Measurements from ENCODE around the gene C12orf42.

GRCh38 chr12:103330672-103331071 is 165.1 kb downstream of the C12orf42 start:
- TF ChIP-seq EGR1 (IDR thresholded peaks at IDR 0.05; ENCODE audit: low read depth): no peak
- no peak for TF ChIP-seq CTCF (IDR thresholded peaks at IDR 0.05 in 2 of 3, conservative IDR thresholded peaks at IDR 0.05 in 1 of 3; ENCODE audit: borderline replicate concordance in 1 of 3, insufficient read depth in 1 of 3, low read depth in 2 of 3, low read length in 2 of 3)
- TF ChIP-seq POLR2AphosphoS5 (IDR thresholded peaks at IDR 0.05; ENCODE audit: low read depth, low read length): no peak
- no peak for TF ChIP-seq EZH2phosphoT487 (IDR thresholded peaks at IDR 0.05; ENCODE audit: borderline replicate concordance)
- TF ChIP-seq POLR2A (IDR thresholded peaks at IDR 0.05; ENCODE audit: borderline replicate concordance, extremely low read depth, insufficient read depth, insufficient read length): no peak
- no peak for TF ChIP-seq ATF3 (IDR thresholded peaks at IDR 0.05)
- no peak for TF ChIP-seq RAD21 (IDR thresholded peaks at IDR 0.05; ENCODE audit: low read depth)
- no peak for TF ChIP-seq EZH2 (IDR thresholded peaks at IDR 0.05)
- TF ChIP-seq SP1 (IDR thresholded peaks at IDR 0.05; ENCODE audit: low read depth): no peak

All from HCT116 (cell line).